ENCODE measurements around the gene CDCP2.
A peak's percentile ranks its signal among the peaks of the same experiment; 100 is the strongest.
"Not testable (repeated sequence)": the region's sequence is repeated elsewhere in the genome, so short reads cannot be mapped to it uniquely, and the experiment has no call there.

Gene CDCP2

DNA sequence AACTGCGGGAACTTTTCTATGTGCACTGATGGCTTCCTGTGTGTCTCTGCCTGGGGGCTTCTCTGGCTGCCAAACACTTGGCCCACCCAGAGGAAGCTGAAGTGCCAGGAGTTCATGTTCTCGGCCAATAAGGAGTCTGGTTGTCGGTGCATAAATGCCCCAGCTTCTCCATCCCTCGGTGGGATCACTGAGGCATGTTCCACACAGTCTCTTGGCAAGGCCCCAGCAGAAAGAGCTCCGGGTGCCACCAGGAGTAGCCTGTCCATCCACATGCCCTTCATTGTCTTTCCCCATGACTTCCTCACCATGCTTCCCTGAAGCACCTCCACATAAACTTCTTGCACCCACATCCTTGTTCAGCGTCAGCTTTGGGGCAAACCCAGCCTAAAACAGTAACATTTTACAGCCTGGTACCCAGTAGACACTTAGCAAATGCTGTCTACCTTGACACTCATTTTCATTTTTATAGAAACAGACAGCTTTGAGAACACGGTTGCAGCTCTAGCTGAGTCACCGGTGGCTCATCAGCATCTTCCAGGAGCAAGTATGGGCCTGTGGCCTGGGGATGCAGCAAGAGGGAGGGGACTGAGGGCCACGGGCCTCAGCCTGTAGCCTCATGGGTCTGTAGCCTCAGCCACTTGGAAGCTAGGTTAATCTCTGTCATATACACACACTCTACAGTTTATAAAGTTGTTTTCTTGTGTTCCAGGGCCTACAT is 14.8 kb upstream of the CDCP2 start:
- DNase-seq = no peak

DNA sequence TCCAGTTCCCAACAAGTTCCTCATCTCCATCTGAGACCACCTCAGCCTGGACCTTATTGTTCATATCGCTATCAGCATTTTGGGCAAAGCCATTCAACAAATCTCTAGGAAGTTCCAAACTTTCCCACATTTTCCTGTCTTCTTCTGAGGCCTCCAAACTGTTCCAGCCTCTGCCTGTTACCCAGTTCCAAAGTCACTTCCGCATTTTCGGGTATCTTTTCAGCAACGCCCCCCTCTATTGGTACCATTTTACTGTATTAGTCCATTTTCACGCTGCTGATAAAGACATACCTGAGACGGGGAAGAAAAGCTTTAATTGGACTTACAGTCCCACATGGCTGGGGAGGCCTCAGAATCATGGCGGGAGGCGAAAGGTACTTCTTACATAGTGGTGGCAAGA is 13.6 kb upstream of the CDCP2 start:
- DNase-seq = not testable (repeated sequence)

DNA sequence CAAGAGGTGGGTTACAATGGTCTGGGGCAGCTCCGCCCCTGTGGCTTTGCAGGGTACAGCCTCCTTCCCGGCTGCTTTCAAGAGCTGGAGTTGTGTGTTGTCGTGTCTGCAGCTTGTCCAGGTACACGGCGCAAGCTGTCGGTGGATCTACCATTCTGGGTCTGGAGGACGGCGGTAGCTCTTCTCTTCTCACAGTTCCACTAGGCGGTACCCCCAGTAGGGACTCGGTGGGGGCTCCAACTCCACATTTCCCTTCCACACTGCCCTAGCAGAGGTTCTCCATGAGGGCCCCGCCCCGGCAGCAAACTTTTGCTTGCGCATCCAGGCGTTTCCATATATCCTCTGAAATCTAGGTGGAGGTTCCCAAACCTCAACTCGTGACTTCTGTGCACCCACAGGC is 12.3 kb upstream of the CDCP2 start:
- no peak for DNase-seq

DNA sequence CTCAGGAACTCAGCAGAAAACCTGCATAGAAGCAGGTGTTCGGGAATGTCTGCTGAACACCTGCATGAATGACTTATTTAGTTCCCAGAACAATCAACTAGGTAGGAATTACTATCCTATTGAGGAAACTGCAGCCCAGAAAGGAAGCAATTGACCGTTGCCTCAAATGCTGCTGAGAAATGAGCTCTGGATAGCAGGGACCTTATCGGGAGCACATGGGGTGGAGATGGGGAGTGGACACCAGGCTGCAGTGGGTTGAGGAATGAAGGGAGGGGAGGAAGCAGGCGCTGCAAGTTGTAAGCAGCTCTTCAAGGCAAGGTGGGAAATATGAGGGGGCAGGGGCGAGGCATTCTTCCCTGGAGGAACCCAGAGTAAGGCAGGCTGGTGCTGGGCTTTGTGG is 10.8 kb upstream of the CDCP2 start:
- DNase-seq = no peak

DNA sequence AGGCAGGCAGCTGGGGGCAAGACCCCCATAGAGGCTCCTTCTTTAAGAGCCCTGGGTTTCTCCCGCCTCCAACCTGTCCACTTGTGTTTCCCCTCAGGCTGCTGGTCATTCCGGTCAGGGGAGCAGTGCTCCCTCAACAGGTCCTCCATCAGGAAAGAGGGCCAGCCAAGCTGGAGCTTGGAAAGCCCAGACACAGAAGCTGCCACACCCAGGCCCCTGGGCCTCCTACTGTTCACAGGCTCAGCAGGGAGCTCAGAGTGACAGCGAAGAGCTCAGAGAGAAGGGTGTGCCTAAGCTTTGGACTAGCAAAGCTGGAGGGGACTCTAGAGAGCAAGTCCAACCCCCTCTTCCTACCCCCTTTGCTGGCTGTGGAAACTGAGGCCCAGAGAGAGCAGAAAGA is 10.3 kb upstream of the CDCP2 start:
- peak; percentile 45 for DNase-seq

DNA sequence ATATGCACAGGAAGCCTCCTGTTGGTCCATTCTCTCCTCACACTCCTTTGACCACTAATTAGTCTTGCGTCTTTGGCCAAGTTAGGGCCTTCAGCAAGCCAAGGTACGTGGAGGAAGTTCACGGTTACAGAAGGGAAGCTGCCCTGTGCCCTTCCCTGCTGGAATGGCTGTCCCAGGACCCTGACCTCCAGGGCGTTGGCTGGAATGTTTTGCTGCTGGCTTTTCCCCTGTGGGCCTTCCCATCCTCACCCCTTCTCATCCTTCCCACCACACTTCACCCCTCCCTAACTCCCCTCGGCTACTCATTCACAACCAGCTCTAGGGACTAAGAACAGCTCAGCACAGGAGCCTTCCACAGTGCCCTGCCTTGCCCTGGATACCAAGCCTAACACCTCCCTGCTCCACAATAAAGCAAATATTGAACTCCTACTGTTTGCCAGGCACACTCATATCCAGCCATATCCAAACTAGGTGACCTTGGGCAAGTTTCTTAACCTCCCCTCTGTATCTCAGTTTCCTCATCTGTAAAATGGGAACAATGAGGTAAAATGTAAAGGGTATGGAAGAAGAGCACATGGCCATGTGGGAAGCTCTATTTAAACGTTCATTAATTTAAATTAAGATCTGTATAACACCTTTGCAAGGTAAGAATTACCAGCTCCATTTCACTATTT is 8.8 kb upstream of the CDCP2 start:
- no peak for DNase-seq

DNA sequence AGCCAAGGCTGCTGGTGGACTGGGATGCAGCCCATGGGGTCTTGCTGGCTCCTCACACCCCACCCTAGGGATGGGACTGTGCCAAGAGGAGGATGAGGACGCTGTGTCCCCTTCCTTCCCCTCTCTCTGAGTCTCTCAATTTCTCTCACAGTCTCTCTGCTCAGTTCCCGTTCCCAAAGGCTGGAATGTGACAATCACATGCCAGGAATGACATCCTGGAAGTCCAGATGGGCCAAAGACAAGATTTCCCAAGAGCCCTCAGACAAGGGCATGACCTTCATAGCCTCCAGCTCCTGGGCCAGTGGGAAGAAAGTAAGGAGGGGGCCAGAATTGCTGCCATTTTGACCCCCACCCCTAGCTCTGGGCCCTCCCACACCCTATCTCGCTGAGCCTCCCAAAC is 7.6 kb upstream of the CDCP2 start:
- no peak for DNase-seq

DNA sequence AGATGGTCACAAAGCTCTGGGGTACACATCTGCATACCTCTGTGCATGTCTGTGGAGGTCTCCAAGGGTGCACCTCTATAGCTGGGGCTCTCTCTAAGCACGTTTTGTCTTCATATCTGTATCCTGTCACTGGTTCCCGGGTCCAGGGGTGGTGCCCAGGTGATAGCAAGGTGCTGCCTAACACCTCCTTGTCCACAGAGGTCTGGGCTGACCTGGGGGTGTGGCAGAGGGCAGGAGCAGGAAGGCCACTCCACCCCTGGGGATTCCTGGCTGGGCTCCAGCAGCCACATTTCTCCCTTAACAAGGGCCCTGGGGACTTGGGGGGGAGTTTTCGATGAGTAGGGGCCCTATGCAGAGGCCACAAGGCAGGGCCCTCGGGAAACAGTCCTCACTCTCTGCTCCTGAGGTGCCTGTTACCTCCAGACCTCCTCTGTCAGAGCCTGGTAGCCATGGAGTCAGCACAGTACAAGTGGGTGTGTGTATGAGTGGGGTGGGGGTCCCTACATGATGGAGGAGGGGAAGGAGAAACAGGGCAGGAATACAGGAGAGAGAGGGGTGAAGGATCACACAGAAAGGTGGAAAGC is 7.0 kb upstream of the CDCP2 start:
- DNase-seq = no peak

DNA sequence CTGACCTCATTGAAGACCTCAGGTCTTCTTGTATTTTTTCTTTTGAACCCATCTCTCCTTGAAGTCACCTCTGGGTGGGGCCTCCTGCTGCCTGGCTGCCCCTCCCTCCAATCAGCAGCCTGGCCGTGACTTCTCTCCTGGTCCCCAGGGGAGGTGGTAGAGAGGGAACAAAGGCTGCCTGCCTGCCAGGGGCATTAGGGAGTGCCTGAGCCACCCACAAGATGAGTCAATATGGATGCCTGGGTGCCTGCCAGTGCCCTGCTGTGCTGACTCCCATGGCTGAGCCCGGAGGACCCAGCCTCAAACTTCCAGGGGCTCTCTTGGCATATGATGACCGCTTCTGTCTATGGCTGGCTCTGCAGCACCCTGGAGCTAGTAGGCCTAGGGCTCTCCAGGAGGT is 5.3 kb upstream of the CDCP2 start:
- DNase-seq = peak; percentile 84

DNA sequence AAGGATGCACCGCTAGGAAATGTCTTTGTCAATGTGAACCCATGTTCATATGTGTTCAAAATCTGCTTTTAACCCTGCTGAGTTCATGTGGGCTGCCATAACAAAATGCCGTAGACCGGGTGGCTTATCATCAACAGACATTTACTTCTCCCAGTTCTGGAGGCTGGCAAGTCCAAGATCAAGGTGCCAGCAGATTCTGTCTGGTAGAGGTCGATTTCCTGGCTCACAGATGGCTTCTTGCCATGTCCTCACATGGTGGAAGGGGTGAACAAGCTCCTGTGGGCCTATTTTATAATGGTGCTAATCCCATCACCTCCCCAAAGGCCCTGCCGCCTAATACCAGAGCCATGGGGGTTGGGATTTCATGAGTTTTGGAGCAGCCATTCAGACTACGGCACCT is 4.6 kb upstream of the CDCP2 start:
- DNase-seq = no peak

DNA sequence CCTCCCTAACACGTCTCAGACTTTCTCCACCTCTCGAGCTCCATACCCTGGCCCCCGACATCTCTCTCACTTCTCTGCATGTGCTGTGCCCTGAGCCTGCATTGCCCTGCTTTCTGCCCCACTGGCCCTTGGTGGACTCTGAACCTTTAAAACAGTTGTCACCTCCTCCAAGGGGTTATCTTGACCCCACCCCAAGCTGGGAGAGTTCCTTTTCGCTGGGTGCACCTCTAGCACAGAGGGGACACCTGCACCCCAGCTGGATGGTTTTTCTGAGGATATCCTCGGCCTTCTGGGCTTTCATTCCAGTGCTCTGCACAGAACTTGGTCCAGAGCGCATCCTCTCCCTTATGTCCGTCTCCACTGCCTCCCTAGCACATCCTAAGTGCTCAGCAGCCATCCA is 4.2 kb upstream of the CDCP2 start:
- DNase-seq = no peak

DNA sequence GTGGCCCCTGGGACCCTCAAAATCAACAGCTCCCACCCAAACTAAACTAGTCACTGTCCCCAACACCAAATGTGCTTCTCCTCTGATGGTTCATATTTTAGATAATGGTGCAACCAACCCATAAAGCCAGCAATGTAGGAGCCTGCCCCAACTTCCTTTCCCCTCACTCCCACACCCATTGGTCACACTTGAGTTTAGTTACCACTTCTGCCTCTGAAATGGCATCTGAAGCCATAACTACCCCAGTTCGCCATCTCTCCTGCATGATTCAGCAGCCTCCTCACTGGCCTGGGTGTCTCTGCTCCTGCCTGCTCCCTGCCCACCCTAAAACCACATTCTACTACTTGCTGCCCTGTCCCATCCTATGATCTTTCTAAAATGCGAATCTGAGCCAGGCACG is 3.4 kb upstream of the CDCP2 start:
- no peak for DNase-seq

DNA sequence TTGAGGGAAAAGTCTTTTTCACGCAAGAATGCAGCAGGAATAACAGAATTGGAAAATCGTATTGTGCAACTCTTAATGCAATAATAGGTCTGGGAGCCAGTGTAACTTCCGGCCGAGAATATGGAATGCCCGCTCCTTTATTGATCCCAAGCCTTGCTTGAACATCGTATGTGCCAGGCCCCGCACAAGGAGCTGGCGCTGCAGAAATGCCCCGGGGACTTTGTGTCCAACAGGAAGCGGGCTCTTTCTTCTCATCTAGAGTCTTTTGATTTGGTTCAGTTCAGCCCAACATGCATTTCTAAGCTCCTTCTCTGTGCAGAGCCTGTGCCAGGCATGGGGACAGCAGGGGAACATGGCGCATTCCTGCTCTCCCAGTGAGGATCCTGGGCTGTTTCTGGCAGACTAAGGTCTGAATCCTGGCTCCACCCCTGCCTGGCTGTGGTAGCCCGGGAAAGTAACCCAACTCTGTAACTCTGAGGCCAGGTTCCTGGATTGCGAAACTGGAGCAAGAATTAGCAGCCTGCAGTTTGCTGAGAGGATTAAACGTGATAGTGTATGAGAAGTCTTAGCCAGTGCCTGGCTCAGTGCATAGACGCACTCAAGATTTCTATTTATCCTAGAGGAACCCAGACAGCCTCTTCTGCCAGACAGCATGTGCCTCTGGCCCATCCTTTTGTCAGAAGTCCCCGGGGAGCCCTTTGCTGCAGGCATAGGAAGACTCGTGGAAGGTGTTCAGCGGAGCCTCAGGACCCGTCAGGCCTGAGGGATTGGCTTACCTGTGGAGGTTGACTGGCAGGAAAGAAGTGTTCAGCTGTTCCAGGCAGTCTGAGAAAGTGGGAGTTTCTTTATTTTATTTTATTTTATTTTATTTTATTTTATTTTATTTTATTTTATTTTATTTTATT is 987 bp upstream of the CDCP2 start:
- no peak for DNase-seq

DNA sequence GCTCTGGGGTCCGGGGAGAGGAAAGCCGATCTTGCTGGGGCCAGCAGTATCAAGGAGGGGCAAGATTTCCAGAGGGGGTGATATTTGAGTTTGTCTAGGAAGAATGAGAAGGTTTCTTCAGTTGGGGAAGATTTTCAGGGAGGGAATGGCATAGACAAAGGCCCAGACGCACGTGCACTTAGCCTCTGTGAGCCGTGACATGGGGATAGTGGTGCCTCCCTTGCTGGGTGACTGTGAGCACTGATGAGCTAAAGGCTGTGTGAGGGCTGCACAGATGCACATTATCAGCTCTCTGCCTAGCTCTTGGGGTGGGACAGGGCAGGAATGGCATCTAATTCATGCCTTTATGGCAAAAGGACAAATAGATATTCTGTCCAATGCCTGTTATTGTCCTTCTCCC is 1.8 kb downstream of the CDCP2 start:
- DNase-seq = no peak

DNA sequence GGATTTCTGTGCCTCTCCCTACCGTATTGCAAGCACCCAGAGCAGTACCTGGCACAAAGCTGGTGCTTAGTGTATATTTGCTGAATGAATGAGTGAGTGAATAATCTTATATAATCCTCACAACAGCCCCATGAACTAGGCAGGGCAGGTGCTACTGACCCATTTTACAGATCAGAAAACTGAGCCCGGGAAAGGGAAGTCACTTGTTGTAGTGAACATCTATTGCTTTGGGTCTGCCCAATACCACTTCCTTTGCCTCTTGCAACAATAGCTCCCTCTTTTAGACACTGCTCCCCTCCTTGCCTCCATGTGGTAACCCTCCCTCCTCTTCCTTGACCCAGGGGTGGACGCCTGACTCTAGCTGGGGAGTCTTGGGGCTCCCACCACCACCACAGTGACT is 3.1 kb downstream of the CDCP2 start:
- DNase-seq = no peak

DNA sequence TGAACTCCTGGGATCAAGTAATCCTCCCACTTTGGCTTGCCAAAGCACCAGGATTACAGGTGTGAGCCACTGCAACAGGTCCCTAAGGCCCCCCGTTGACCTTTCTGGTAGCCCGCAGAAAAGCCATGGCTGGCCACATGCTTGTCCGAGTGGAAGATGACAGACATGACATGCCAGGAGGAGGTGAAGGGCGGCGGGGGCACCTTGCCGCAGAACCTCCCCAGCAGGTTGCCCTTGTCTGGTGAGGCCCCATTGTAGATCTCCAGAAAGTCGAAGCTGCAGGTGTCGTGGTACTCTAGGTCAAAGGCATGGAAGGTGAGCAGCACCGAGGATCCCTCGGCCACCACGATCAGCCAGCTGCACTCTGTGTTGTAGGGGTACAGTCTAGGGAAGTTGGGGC is 8.4 kb downstream of the CDCP2 start:
- DNase-seq = no peak

DNA sequence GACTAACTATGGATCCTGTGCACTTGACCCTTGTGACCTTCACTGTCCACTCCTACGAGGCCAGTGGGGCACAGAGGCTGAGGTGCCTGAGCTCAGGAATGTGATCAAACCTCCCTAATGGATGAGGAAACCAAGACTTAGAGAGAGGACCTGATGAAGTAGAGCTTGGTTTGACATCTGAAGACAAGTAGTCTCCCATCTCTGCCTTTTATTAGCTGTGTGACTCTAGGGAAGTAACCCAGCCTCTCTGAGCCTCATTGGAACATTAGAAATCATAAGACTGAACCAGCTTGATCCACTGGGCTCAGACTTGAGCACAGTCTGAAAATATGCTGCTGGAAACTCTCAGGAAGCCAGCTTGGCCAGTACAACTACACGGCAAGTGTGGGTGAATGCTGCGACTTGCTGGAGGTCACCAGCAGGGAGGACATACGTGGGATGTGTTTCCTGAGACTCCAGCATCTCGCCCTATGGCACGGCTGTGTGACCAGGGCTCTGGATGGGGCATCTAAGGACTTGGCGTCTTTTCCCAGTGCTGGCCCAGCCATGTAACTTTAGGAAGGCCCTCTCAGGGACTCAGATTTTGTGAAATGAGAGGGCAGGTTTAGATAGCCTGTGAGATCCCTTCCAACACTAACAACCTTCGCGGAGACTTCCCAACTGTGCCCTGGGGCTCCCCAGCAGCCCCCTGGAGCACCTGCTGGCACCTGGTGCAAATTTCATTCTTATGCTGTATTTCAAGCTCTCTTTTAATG is 10.5 kb downstream of the CDCP2 start:
- no peak for DNase-seq

DNA sequence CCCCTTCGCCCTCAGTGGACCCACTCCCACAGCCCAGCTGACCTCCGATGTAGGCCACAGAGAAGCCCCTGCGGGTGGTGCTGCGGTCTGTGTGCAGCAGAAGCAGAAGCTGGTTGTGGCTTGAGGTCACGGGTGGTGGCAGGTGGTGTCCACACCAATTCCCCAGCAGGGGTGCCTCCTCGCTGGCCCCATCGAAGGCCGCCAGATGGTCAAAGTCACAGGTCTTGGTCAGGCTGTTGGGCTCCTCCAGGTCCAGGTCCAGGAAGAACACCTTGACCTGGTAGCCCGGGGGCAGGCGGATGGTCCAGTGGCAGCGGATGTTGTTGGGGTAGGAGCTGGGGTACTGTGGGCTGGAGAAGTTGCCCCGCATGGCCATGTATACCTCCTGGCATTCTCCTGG is 13.1 kb downstream of the CDCP2 start:
- DNase-seq = no peak

DNA sequence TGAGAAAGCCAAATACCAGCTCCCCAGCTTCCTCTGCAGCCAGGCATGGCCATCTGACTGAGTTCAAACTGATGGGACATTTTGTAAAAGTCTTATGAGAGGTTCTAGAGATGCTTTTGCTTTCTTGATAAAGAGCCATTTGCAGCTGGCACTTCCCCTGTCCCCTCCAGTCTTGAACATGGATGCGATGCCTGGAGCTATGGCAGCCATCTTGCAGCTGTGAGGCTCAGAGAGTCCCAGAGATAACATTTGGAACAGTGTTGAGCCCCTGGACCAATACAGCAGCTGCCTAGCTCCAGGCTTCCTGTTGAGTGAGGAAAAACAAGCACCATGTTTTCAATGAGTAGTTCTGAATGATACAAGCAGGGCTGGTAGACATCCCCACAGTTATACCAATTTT is 13.8 kb downstream of the CDCP2 start:
- DNase-seq = no peak

DNA sequence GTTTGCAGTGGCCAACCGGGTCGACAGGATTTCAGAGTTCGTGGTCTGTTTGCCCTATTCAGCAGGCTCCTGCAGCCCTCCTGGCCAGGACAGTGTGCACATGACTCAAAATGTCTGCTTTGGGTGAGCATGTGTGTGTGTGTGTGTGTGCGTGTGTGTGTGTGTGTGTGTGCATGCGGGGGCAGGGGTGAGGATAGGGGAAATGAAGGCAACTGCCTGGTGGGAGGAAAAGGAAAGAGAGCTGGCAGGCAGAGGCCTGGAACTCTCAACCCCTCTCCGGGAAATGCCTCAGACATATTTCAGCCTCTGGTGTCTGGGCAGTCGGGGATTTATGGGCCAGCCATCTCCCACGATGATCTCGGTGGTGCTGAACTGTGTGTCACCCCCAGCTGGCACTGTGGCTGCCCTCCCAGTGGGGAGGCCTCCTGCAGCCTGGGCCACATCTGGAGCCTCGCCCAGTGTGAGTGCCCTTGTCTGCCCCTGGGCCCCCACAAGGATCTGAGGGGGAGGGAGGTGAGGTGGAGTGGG is 15.2 kb downstream of the CDCP2 start:
- DNase-seq = no peak

DNA sequence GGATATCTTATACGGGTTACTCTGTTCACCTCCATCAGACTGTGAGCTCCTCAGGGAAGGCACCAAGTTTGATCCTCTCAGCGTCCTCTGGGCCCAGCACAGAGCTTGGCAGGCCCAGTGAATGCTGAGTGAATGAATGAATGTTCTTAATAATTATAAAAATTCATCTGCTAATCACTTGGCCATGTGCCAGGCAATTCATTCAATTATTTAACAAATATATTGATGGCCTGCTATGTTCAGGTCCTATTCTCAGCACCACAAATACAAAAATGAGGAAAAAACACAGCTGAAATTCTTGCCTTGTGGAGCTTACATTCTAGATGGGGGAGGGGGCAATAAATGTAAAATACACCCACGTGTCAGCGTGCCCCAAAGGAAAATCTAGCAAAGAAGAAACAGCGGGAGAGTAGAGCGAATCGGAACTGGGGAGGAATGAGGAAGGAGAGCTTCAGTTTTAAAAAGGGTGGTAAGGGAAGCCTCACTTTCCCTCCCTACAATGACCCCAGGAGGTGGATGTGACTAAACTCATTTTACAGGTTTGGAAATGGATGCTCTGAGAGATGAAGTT is 15.8 kb downstream of the CDCP2 start:
- DNase-seq = no peak

DNA sequence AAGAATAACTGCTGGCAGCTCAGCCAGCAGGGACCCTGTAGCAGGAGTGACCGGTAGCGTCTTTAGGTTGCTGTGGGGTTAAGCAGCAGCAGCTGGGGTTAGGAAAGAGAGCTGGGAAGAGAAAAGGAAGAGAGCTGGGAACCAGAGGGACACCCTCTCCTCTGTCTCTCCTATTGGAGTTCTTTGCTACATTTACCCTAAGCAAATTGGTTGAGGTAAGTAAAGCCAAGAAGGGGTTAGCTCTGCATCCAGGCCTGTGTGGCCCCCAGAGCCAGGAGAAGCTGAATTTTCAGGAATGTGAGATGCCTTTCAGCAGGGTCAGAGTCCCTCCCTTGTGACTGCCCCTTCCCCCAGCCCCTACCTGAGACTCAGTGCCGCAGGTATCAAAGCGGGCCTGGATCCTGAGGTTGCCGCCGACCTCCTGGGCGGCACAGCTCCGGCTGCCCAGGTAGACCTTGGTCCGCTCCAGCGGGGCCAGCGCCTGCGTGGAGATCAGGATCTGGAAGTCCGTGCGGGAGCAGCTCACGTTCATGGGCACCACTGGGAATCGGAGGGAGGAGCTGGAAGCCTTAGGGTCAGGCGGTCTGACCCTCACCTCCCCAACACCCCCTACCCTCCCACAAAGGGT is 16.4 kb downstream of the CDCP2 start:
- DNase-seq = no peak
